ENCODE data around the gene MED15.

The MED15 gene

GRCh38 chr22:20568502-20569058 is 61.2 kb downstream of the MED15 start:
- Histone ChIP-seq H3K9ac (ENCODE audit: low read length) (no peak overlapping the region), H3K27ac (ENCODE audit: low read depth, low read length) (no peak overlapping the region), H3K4me1 (ENCODE audit: control insufficient read depth, insufficient read depth, low read length) (no peaks in the 10 kb centered on the region)

GRCh38 chr22:20569059-20570058 is 61.9 kb downstream of the MED15 start:
- Histone ChIP-seq H3K9me3 (ENCODE audit: control insufficient read depth, insufficient read depth, low read depth, low read length) (no peaks in the 10 kb centered on the region), H3K27ac (ENCODE audit: low read depth, low read length) (no peak overlapping the region), H3K36me3 (ENCODE audit: control insufficient read depth, insufficient read depth, low read length) (peaks cover 87% of the 10 kb centered on the region), H3K4me3 (ENCODE audit: low read depth, low read length) (no peak overlapping the region), H3K4me1 (ENCODE audit: control insufficient read depth, insufficient read depth, low read length) (no peaks in the 10 kb centered on the region), H3K27me3 (ENCODE audit: control insufficient read depth, insufficient read depth, low read length) (no peaks in the 10 kb centered on the region), H3K9ac (ENCODE audit: low read length) (no peak overlapping the region)

More at GRCh38 chr22:20568502-20569058, 61.2 kb downstream of the MED15 start:
- Histone ChIP-seq H3K27me3 (ENCODE audit: control insufficient read depth, insufficient read depth, low read length) (no peaks in the 10 kb centered on the region), H3K4me3 (ENCODE audit: low read depth, low read length) (no peak overlapping the region), H3K9me3 (ENCODE audit: control insufficient read depth, insufficient read depth, low read depth, low read length) (no peaks in the 10 kb centered on the region), H3K36me3 (ENCODE audit: control insufficient read depth, insufficient read depth, low read length) (peaks cover 79% of the 10 kb centered on the region)

GRCh38 chr22:20571078-20571503 is 63.7 kb downstream of the MED15 start:
- Histone ChIP-seq H3K9ac (ENCODE audit: low read length) (no peak overlapping the region), H3K4me1 (ENCODE audit: control insufficient read depth, insufficient read depth, low read length) (no peaks in the 10 kb centered on the region), H3K9me3 (ENCODE audit: control insufficient read depth, insufficient read depth, low read depth, low read length) (no peaks in the 10 kb centered on the region), H3K27me3 (ENCODE audit: control insufficient read depth, insufficient read depth, low read length) (no peaks in the 10 kb centered on the region), H3K4me3 (ENCODE audit: low read depth, low read length) (no peak overlapping the region), H3K27ac (ENCODE audit: low read depth, low read length) (no peak overlapping the region), H3K36me3 (ENCODE audit: control insufficient read depth, insufficient read depth, low read length) (peaks cover 82% of the 10 kb centered on the region)

GRCh38 chr22:20571531-20572007 is 64.2 kb downstream of the MED15 start:
- no peak overlapping the region for H3K27ac ChIP-seq (ENCODE audit: low read depth, low read length)
- H3K27me3 ChIP-seq (ENCODE audit: control insufficient read depth, insufficient read depth, low read length), result no peaks in the 10 kb centered on the region
- no peaks in the 10 kb centered on the region for H3K4me1 ChIP-seq (ENCODE audit: control insufficient read depth, insufficient read depth, low read length)
- no peak overlapping the region for H3K4me3 ChIP-seq (ENCODE audit: low read depth, low read length)
- H3K9ac ChIP-seq (ENCODE audit: low read length), result no peak overlapping the region
- H3K9me3 ChIP-seq (ENCODE audit: control insufficient read depth, insufficient read depth, low read depth, low read length), result no peaks in the 10 kb centered on the region
- H3K36me3 ChIP-seq (ENCODE audit: control insufficient read depth, insufficient read depth, low read length), result peaks cover 82% of the 10 kb centered on the region

- no peaks in the 10 kb centered on the region for H3K4me1 ChIP-seq (ENCODE audit: control insufficient read depth, insufficient read depth, low read length)
- H3K4me3 ChIP-seq (ENCODE audit: low read depth, low read length), result no peak overlapping the region
- no peak overlapping the region for H3K27ac ChIP-seq (ENCODE audit: low read depth, low read length)
- H3K9ac ChIP-seq (ENCODE audit: low read length), result no peak overlapping the region
- peaks cover 80% of the 10 kb centered on the region for H3K36me3 ChIP-seq (ENCODE audit: control insufficient read depth, insufficient read depth, low read length)
- H3K9me3 ChIP-seq (ENCODE audit: control insufficient read depth, insufficient read depth, low read depth, low read length), result no peaks in the 10 kb centered on the region
- no peaks in the 10 kb centered on the region for H3K27me3 ChIP-seq (ENCODE audit: control insufficient read depth, insufficient read depth, low read length)
Measured at GRCh38 chr22:20572132-20572802, 64.9 kb downstream of the MED15 start.

- H3K36me3 ChIP-seq (ENCODE audit: control insufficient read depth, insufficient read depth, low read length), result peaks cover 80% of the 10 kb centered on the region
- no peak overlapping the region for H3K4me3 ChIP-seq (ENCODE audit: low read depth, low read length)
- H3K27me3 ChIP-seq (ENCODE audit: control insufficient read depth, insufficient read depth, low read length), result no peaks in the 10 kb centered on the region
- no peaks in the 10 kb centered on the region for H3K4me1 ChIP-seq (ENCODE audit: control insufficient read depth, insufficient read depth, low read length)
- H3K27ac ChIP-seq (ENCODE audit: low read depth, low read length), result no peak overlapping the region
- H3K9me3 ChIP-seq (ENCODE audit: control insufficient read depth, insufficient read depth, low read depth, low read length), result no peaks in the 10 kb centered on the region
- no peak overlapping the region for H3K9ac ChIP-seq (ENCODE audit: low read length)
Measured at GRCh38 chr22:20573176-20573832, 65.9 kb downstream of the MED15 start.

GRCh38 chr22:20573833-20574615 is 66.6 kb downstream of the MED15 start:
- H3K4me3 ChIP-seq (ENCODE audit: low read depth, low read length), result no peak overlapping the region
- H3K27me3 ChIP-seq (ENCODE audit: control insufficient read depth, insufficient read depth, low read length), result no peaks in the 10 kb centered on the region
- no peaks in the 10 kb centered on the region for H3K4me1 ChIP-seq (ENCODE audit: control insufficient read depth, insufficient read depth, low read length)
- H3K9me3 ChIP-seq (ENCODE audit: control insufficient read depth, insufficient read depth, low read depth, low read length), result no peaks in the 10 kb centered on the region
- H3K9ac ChIP-seq (ENCODE audit: low read length), result no peak overlapping the region
- H3K36me3 ChIP-seq (ENCODE audit: control insufficient read depth, insufficient read depth, low read length), result peaks cover 80% of the 10 kb centered on the region
- H3K27ac ChIP-seq (ENCODE audit: low read depth, low read length), result no peak overlapping the region

GRCh38 chr22:20574920-20575353 is 67.5 kb downstream of the MED15 start:
- Histone ChIP-seq H3K27me3 (ENCODE audit: control insufficient read depth, insufficient read depth, low read length) (no peaks in the 10 kb centered on the region), H3K4me1 (ENCODE audit: control insufficient read depth, insufficient read depth, low read length) (no peaks in the 10 kb centered on the region), H3K27ac (ENCODE audit: low read depth, low read length) (no peak overlapping the region), H3K4me3 (ENCODE audit: low read depth, low read length) (no peak overlapping the region), H3K9ac (ENCODE audit: low read length) (no peak overlapping the region), H3K9me3 (ENCODE audit: control insufficient read depth, insufficient read depth, low read depth, low read length) (no peaks in the 10 kb centered on the region), H3K36me3 (ENCODE audit: control insufficient read depth, insufficient read depth, low read length) (peaks cover 79% of the 10 kb centered on the region)

GRCh38 chr22:20575724-20576444 is 68.5 kb downstream of the MED15 start:
- H3K4me3 ChIP-seq (ENCODE audit: low read depth, low read length), result no peak overlapping the region
- H3K27ac ChIP-seq (ENCODE audit: low read depth, low read length), result no peak overlapping the region
- peaks cover 82% of the 10 kb centered on the region for H3K36me3 ChIP-seq (ENCODE audit: control insufficient read depth, insufficient read depth, low read length)
- H3K4me1 ChIP-seq (ENCODE audit: control insufficient read depth, insufficient read depth, low read length), result no peaks in the 10 kb centered on the region
- H3K9ac ChIP-seq (ENCODE audit: low read length), result no peak overlapping the region
- no peaks in the 10 kb centered on the region for H3K27me3 ChIP-seq (ENCODE audit: control insufficient read depth, insufficient read depth, low read length)
- no peaks in the 10 kb centered on the region for H3K9me3 ChIP-seq (ENCODE audit: control insufficient read depth, insufficient read depth, low read depth, low read length)

All from HUES6 (cell line).